ENCODE results near the gene WDR76.
A peak's percentile ranks its signal among the peaks of the same experiment; 100 is the strongest.
"Not testable (repeated sequence)": the region's sequence is repeated elsewhere in the genome, so short reads cannot be mapped to it uniquely, and the experiment has no call there.

WDR76 gene

DNA sequence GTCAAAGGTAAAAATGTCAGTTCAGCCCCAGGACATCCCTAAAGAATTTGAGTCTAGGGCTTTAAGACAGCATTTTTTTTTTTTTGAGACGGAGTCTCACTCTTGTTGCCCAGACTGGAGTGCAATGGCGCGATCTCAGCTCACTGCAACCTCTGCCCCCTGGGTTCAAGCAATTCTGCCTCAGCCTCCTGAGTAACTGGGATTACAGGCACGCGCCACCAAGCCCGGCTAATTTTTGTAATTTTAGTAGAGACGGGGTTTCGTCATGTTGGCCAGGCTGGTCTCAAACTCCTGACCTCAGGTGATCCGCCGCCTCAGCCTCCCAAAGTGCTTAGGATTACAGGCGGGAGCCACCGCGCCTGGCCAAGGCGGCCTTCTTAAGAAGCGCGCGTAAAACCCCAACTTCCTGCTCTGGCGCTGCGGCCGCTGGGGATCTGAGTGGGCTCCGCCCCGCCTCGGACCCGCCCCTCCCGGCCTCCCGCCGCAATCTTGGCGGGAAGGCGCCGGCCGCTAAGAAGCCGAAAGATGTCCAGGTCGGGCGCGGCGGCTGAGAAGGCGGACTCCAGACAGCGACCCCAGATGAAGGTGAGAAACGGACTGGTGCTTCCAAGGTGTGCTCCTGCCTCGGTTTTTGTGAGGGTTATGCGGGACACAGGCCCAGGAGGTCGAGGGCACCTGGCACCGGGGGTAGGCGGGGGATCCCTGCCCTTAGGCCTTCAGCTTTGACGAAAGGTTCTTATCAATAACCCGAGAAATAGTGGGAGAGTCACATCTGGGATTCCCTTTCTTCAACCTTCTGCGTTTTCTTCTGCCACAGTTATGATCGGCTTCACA is at the start of gene WDR76:
Gene WDR76 (plus strand): TSS at position 495 of the 834 bp plus-strand sequence. CDS start 31 bp downstream, at position 526.
- DNase-seq, result peak; percentile 75 to 80

DNA sequence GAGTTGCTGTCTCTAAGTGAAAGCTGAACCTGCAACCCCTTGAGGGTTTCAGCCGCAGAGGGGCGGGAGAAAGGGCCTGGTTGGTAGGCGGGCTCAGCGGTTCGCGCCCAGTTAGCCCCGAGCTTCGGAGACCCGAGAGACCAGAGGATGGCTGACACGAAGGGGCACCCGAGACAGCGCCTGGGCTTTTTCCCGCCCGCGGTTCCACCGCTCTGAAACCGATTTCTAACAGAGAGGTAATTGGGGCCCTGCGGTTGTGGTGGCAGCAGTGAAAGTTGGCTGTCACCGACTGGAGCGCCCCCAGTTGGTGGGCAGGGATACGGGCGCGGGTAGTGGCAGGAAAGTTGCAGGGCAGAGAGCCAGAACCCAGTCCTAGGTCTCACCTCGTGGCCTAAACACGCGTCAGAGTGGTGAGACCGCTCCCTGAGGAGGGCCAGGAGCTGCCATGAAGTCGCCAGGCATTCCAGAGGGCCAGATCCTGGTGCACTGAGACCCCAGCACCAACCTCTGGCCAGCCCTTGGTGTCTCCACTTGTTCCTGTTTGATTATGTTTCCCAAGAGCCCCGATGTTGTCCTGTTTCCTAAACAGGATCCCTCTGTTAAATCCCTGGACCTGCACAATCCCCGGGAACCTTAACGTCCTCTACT is 49.4 kb upstream of the WDR76 start:
- DNase-seq, result peak; percentile 80 to 84

GRCh38 chr15:43779016-43779415 is 47.8 kb upstream of the WDR76 start:
- DNase-seq, result no peak

DNA sequence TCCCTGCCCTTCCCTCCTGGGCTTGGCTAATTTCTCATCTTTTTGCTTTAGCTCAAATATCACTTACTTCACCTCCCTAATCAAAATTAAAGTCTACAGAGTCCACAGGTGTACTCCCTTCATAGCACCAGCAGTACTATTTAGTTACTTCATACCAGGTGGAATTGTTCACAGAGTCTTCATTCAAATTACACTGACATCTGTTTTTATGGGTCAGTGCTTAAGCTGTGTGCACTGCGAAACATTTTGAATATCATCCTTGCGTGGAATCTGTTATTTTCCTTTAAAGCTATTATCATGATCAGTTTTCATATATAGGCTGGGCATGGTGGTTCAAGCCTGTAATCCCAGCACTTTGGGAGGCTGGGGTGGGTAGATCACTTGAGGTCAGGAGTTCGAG is 37.4 kb upstream of the WDR76 start:
- no peak for DNase-seq

- DNase-seq, result peak; percentile 99 to 100
These were observed 34.6 kb upstream of the WDR76 start, which contains the start of gene SERF2 for GRCh38 chr15:43791993-43792760. SERF2 (plus strand) TSS chr15:43792320; CDS start chr15:43792377, 57 bp downstream.

DNA sequence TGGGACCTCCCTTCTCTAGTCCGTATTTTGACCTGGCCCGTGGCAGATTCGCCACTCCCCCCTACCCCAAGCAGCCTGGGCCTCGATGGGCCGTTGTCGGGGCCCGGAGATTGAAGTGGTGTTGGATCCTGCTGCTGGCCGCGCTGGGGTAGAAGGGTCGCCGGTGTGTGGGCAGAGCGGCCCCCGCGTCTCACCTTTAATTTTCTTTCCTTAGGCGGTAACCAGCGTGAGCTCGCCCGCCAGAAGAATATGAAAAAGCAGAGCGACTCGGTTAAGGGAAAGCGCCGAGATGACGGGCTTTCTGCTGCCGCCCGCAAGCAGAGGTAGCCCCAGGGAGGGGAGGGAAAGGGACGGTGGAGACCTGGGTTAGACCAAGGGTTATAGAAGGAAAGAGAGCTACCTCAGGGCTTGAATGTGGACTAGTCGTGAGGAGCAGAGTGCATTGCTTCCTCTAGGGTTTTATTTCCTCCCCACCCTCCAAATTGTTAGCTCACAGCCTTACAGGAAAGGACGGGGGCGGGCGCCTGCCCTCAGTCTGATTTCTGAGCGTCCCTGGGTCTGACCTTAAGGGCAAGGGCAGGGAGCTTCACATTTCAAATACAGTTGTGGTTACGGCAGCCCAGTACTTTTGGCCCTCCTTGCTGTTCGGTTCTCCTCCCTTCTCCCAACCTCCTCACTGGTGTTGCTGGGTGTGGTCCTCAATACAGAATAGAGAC is 33.9 kb upstream of the WDR76 start:
- peak in 1 of 2 donors; percentile 19 for DNase-seq

GRCh38 chr15:43793647-43794046 is 33.2 kb upstream of the WDR76 start:
- no peak for DNase-seq

- no peak for DNase-seq
These were observed 32.3 kb upstream of the WDR76 start for GRCh38 chr15:43794269-43795037.

GRCh38 chr15:43795197-43795596 is 31.6 kb upstream of the WDR76 start:
- no peak for DNase-seq

GRCh38 chr15:43795997-43796396 is 30.8 kb upstream of the WDR76 start:
- no peak for DNase-seq

DNA sequence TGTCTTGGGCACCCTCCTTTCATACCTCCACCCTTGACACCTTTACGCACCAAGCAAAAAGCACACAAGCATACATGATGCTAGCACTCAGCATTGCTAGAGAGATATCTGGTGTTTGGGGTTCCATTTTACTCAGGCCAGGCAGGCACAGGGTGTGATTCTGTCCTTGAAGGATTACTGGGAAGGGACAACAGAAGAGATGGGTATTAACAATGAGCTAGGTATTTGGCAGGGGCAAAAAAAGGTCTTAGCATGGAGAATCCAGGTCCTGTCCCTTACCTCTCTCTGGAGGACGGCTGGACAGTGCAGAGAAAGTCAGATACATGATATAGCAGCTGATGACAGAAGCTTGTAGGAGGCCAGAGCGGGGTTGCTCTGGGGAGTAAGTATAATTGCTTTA is 30.2 kb upstream of the WDR76 start:
- no peak for DNase-seq

- no peak for DNase-seq
These were observed 27.4 kb upstream of the WDR76 start for GRCh38 chr15:43799209-43799944.

GRCh38 chr15:43799945-43800285 is 26.9 kb upstream of the WDR76 start, which contains the start of gene SERINC4:
SERINC4 (minus strand) TSS chr15:43800220; CDS start chr15:43799986, 234 bp downstream.
- DNase-seq, result no peak

DNA sequence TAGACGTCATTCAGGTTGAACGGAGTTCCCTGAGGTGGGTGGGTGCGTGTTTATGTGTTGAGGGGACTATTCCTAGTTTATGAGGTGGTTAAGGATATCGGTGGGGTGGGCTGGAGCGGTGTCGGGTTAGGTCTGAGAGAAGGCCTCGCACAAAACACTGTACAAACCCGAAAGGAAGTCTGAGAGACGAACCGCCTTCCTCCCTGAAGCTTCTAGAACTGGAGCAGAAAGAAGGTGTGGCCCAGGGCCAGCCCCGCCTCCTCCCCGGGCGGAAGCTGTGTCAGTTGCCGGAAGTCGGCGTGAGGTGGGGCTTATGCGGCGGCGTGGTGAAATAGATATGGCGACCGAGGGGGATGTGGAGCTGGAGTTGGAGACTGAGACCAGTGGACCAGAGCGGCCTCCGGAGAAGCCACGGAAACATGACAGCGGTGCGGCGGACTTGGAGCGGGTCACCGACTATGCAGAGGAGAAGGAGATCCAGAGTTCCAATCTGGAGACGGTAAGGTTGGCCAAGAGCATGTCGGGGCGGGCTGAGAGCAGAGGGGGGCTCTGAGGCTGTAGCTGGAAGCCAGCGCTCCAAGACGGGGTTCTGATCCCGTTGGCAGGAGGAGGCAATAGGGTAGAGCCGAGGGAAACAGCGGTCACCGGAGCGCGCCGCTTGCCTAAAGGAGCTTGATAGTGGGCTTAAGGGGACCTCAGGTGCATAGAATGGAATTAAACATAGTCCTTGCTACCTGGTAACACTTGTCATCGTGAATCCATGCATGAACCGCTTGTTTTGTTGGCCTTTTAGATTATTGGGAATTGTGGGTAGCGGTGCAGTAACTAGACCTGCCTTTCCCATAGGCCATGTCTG is 26.3 kb upstream of the WDR76 start, which contains the start of gene HYPK:
Gene HYPK (plus strand): TSS at position 314 of the 856 bp plus-strand sequence. CDS start 24 bp downstream, at position 338.
- DNase-seq, result peak; percentile 86 to 87

GRCh38 chr15:43802676-43803075 is 24.1 kb upstream of the WDR76 start:
- not testable (repeated sequence) for DNase-seq

DNA sequence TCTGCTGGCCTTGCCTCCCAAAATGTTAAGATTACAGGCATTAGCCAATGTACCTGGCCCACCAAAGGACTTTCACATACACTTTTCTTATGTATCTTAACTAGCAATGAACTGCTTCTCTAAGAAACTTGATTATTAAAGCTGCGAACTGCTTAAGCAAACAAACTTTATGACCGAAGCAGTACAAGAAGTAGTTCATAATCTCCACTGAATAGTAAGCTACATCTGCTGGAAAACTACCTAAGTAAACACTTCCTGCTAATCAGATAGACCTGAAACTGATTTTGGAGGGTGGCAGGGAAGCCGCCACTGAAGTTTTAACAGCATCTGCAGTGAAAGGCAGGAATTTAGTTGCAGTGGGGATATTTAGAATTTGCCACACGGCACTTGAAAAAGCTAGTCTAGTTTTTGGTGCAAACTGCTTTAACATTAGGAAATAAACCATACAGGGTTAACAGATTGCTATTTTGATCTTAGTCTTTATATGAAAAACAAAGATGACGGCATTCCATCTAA is 18.3 kb upstream of the WDR76 start:
- DNase-seq, result no peak

GRCh38 chr15:43808960-43809678 is 17.7 kb upstream of the WDR76 start:
- no peak for DNase-seq

GRCh38 chr15:43815064-43815463 is 11.7 kb upstream of the WDR76 start:
- DNase-seq, result not testable (repeated sequence)

DNA sequence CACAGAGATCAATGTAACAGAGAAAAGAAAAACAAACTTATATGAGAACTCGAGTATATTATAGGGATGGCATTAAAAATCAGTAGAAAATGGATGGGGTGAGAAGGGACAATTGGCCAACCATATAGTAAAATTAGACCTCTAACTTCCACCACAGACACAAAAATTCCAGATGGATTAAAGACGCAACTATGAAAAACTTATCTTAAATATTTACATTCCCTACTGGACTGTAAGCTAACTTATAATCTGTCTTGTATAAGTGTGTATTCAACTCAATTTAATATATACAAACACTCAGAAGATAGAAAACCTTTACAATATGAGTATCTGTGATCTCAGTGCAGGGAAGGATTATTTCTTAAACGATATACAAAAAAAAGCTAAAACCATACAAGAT is 5.3 kb upstream of the WDR76 start:
- no peak for DNase-seq

Data from stimulated activated CD4-positive, alpha-beta T cell treated with anti-CD3 and anti-CD28 coated beads, Interleukin-2, amount 100 ng/mL, for 48 hours (primary cell).